Measurements from ENCODE around the gene OR2L8. TPM values are rescaled to one million over a fixed set of nuclear protein-coding genes. Genes with fewer than 3 reads are reported as not detected.
"Not testable (repeated sequence)": the region's sequence is repeated elsewhere in the genome, so short reads cannot be mapped to it uniquely, and the experiment has no call there.

The OR2L8 gene
- total and polyA plus RNA-seq, 12 donors: not detected

DNA sequence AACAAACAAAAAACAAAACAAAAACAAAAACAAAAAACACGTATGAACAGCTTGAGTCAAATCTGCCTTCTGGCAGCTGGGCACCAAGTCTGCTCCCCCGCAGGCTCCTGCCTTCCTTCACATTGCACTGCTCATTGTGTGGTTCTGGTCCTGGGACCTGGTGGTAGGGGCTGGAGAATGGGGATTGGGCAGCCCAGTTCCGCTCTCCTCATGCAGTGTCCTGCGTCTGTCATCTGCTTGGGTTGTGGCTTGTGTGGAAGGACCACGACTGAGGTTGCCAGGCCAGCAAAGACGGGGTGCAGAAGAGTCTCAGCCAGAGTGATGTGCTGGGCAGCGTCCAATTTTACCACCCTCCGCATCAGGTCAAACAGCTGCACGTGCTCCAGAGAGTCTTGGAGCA is 12.9 kb upstream of the OR2L8 start:
- TF ChIP-seq, protein P1, sequence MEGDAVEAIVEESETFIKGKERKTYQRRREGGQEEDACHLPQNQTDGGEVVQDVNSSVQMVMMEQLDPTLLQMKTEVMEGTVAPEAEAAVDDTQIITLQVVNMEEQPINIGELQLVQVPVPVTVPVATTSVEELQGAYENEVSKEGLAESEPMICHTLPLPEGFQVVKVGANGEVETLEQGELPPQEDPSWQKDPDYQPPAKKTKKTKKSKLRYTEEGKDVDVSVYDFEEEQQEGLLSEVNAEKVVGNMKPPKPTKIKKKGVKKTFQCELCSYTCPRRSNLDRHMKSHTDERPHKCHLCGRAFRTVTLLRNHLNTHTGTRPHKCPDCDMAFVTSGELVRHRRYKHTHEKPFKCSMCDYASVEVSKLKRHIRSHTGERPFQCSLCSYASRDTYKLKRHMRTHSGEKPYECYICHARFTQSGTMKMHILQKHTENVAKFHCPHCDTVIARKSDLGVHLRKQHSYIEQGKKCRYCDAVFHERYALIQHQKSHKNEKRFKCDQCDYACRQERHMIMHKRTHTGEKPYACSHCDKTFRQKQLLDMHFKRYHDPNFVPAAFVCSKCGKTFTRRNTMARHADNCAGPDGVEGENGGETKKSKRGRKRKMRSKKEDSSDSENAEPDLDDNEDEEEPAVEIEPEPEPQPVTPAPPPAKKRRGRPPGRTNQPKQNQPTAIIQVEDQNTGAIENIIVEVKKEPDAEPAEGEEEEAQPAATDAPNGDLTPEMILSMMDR (IDR thresholded peaks at IDR 0.05): no peak
- peaks cover 0 to 15% (median 0%) of the 10 kb centered on the region in 7 donors for H3K27me3 ChIP-seq
- intact Hi-C loops (cut with DNase I): no loop called here
- H3K27ac ChIP-seq: no peak overlapping the region
- 90% methylated on average over 9 of the region's 9 CpGs for WGBS, 2 donors
- peaks cover 0 to 11% (median 0%) of the 10 kb centered on the region in 11 donors for H3K9me3 ChIP-seq
- H3K4me1 ChIP-seq: no peaks in the 10 kb centered on the region
- no peak for ATAC-seq
- no peak overlapping the region for H3K4me3 ChIP-seq
- DNase-seq: no peak
- H3K36me3 ChIP-seq: no peaks in the 10 kb centered on the region

DNA sequence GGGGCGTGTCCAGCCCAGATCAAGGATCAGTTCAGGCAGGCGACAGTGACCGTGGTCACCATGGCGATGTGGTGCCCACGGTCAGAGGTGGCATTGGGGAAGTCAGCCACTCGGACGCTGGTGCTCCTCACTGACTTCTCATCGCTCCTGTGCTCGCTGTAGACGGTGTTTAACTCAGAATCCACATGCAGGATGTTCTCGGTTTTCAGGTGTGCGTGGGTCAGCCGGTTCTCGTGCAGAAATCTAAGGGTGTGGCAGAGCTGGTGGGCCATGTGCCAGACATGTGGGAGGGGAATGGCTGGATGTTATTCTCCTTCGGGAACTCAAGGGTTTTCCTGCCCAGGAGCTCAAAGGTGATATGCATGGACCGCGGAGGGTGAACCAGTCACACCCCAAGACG is 12.2 kb upstream of the OR2L8 start:
- H3K4me1 ChIP-seq: no peaks in the 10 kb centered on the region
- no peak overlapping the region for H3K4me3 ChIP-seq
- no peak for DNase-seq
- TF ChIP-seq, protein P1 (IDR thresholded peaks at IDR 0.05): no peak
- H3K27me3 ChIP-seq: peaks cover 0 to 15% (median 0%) of the 10 kb centered on the region in 7 donors
- H3K9me3 ChIP-seq: peaks cover 0 to 11% (median 0%) of the 10 kb centered on the region in 11 donors
- 91 to 95% methylated on average over 18 of the region's 18 CpGs for WGBS, 2 donors
- no peaks in the 10 kb centered on the region for H3K36me3 ChIP-seq
- ATAC-seq: no peak
- intact Hi-C loops (cut with DNase I): no loop called here
- H3K27ac ChIP-seq: no peak overlapping the region

DNA sequence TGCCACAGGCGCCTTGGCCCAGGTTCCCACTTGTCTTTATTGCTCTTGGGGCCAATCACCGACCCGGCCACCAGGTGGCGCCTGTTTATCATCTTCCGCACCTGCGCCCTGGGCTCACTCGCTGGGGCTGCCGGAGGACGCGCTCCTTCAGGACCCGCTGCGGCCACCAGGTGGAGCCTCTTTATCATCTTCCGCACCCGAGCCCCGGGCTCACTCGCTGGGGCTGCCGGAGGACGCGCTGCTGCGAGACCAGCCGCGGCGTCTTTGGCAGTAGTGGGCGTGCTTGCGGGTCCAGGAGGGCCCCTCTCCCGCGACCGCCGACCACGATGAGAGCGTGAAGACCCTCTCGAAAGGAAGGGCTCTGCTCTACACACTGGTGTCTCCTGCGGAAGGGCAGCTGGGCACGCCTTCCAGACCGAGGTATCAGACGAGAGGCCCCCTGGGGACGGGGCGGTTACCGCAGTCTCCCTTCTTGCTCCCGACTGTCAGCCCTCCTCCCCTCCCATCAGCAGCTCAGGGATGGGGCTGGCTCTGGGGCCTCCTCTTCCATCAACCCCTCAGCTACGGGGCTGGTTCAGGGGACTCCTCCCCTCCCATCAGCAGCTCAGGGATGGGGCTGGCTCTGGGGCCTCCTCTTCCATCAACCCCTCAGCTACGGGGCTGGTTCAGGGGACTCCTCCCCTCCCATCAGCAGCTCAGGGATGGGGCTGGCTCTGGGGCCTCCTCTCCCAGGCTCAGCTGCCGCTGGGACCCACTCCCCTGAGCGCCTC is 11.5 kb upstream of the OR2L8 start:
- 6 to 17% methylated on average over 44 of the region's 44 CpGs for WGBS, 2 donors

DNA sequence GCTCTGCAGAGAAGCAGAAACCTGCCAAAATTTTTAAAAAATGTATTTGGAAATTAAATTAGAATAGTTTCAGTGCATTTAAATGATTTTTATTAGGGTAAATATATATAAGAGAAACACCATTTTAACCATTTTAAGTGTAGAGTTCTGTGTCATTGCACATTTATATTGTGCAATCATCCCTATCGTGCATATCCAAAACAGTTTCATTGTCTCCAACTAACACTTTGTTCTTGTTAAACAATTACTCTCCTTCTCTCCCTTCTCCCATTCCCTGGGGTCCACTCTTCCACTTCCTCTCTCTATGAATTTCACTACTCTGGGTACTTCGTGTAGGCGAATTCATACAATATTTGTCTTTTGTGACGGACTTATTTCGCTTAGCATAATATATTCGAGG is 6.0 kb upstream of the OR2L8 start:
- TF ChIP-seq, protein P1 (IDR thresholded peaks at IDR 0.05): no peak
- H3K4me3 ChIP-seq: no peak overlapping the region
- no peaks in the 10 kb centered on the region for H3K4me1 ChIP-seq
- intact Hi-C loops (cut with DNase I): no loop called here
- no peak for ATAC-seq
- peaks cover 0 to 7% (median 0%) of the 10 kb centered on the region in 7 donors for H3K27me3 ChIP-seq
- no peaks in the 10 kb centered on the region for H3K36me3 ChIP-seq
- WGBS, 2 donors: 67 to 82% methylated on average over 6 of the region's 6 CpGs
- no peak for DNase-seq
- H3K27ac ChIP-seq: no peak overlapping the region
- H3K9me3 ChIP-seq: peaks cover 0 to 26% (median 8%) of the 10 kb centered on the region in 11 donors

More for the DNA sequence above, 11.5 kb upstream of the OR2L8 start:
- H3K27ac ChIP-seq; intact Hi-C loops (cut with DNase I); H3K36me3 ChIP-seq; H3K4me1 ChIP-seq: not testable (repeated sequence)
- peak in 6 of 8 donors; percentile 28 to 80 (median 63) for ATAC-seq
- peaks cover 0 to 15% (median 0%) of the 10 kb centered on the region in 7 donors for H3K27me3 ChIP-seq
- DNase-seq: peak; percentile 14 to 41
- H3K4me3 ChIP-seq: peak overlapping the region in 4 of 10 donors; percentile 16 to 49 (median 25)
- peaks cover 0 to 11% (median 0%) of the 10 kb centered on the region in 11 donors for H3K9me3 ChIP-seq
- TF ChIP-seq, protein P1 (IDR thresholded peaks at IDR 0.05): peak in 8 of 9 donors; percentile 10 to 79 (median 37)

Measured in heart right ventricle (tissue), 16 donors.